HG03457 (cell line): ENCODE results near the gene OR4K2.
"Not testable (repeated sequence)": the region's sequence is repeated elsewhere in the genome, so short reads cannot be mapped to it uniquely, and the experiment has no call there.

Experiments used
- ATAC-seq: cut with Tn5 transposase; IDR thresholded peaks from one replicate; pipeline ENCODE4 v1.9.1; 2021; ENCODE audit warnings: moderate number of reproducible peaks; ENCODE audit not compliant: unreplicated experiment

Gene OR4K2, protein sequence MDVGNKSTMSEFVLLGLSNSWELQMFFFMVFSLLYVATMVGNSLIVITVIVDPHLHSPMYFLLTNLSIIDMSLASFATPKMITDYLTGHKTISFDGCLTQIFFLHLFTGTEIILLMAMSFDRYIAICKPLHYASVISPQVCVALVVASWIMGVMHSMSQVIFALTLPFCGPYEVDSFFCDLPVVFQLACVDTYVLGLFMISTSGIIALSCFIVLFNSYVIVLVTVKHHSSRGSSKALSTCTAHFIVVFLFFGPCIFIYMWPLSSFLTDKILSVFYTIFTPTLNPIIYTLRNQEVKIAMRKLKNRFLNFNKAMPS

DNA sequence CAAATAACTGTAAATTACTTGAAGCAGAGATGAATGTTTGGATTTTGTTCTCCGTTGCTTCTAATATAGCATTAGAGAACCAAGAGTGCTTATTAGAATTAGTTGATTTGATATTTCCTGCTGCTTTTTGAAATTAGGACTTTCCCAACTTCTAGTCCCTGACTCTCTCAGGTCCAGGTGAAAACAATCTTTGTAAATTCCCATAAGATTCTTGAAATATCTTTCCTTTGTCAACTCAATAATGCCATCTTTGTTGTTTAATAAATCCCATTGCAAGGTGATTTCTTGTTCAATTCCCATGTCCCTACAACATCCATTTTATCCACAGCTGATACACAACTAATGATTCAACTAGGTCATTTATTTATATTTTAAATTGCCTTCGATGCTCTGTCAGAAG lies at the start of gene OR4K2:
Gene OR4K2 (plus strand): TSS at position 301 of the 400 bp plus-strand sequence. CDS start 1,126 bp downstream, outside the sequence.
- no peak for ATAC-seq

DNA sequence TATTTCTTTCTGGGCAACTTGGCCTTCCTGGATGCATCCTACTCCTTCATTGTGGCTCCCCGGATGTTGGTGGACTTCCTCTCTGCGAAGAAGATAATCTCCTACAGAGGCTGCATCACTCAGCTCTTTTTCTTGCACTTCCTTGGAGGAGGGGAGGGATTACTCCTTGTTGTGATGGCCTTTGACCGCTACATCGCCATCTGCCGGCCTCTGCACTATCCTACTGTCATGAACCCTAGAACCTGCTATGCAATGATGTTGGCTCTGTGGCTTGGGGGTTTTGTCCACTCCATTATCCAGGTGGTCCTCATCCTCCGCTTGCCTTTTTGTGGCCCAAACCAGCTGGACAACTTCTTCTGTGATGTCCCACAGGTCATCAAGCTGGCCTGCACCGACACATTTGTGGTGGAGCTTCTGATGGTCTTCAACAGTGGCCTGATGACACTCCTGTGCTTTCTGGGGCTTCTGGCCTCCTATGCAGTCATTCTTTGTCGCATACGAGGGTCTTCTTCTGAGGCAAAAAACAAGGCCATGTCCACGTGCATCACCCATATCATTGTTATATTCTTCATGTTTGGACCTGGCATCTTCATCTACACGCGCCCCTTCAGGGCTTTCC lies 47.2 kb upstream of the OR4K2 start:
- not testable (repeated sequence) for ATAC-seq

DNA sequence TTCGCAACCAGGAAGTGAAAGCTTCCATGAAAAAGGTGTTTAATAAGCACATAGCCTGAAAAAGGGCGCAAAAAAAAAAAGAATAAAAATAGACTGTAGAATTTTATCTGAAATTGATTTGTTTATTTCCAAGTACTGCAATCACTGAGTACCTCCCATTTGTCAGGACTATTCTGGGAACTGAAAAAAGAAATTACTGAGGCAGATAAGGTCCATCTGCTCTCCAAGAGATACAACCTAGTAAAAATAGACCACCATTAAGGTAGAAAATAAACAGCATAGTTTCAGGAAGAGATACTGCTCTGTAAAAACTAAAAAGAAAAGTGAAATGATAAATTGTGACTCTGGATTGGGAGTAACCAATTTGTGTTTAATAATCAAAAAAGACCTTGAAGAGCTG lies 46.6 kb upstream of the OR4K2 start:
- ATAC-seq = no peak

DNA sequence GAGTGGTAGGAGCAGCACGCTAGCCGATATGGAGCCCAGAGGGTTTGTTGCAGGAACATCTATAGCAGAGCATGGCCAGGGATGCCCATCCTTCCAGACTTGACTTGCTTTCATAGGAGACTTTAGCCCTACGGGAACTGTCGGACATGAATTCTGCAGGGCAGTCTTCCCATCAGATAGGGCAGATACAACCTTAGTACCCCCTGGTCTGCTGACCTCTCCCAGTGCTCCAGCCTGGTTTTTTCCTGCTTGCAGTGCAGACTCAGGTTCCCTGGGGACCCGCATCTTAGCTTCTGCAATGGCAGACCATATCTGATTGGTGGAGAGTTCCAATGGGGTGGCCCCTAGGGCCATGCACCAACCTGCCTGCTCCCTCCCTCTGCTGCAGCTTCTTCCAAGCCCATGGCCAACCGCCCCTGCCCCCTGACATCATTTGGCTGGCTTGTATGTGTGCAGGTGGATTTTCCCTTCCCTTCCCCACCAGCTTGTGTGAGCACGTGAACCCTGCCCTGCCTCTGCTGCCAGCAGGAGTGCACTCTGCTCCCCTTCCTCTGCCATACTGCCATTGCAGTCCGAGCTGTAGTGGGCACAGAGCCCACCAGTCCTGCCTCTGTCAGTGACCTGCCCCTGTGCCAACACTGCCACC lies 40.6 kb upstream of the OR4K2 start:
- not testable (repeated sequence) for ATAC-seq

DNA sequence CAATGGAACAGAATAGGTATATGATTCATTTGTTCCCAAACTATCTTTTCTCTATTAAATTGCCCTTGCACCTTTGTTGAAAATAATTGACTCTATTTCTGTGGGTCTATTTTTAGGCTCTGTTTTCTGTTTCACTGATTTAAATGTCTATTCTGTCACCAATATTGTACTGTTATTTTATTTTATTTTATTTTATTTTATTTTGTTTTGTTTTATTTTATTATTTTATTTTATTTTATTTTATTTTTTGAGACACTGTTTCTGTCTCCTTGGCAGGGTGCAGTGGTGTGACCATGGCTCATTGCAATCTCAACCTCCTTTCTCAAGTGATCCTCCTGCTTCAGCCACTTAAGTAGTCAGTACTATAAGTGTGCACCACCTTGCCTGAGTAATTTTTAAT lies 36.5 kb upstream of the OR4K2 start:
- ATAC-seq = no peak

DNA sequence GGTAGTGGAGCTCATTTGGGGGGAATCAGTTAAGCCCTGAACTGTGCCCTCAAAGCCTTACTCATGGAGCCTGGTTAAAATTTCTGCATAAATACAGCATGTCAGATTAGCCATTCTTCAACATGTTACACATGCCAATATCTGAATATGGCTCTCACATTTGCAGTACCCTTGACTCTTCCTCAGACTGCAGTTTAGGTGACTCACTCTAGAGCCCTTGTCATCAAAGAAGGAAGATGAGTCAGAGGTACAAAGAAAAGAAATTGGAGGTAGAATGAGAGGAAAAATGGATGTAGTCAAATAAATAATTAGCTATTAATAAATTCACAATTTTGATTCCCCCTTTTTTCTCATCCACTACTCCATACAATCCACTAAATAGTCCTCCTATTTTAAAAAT lies 23.6 kb upstream of the OR4K2 start:
- ATAC-seq = no peak

DNA sequence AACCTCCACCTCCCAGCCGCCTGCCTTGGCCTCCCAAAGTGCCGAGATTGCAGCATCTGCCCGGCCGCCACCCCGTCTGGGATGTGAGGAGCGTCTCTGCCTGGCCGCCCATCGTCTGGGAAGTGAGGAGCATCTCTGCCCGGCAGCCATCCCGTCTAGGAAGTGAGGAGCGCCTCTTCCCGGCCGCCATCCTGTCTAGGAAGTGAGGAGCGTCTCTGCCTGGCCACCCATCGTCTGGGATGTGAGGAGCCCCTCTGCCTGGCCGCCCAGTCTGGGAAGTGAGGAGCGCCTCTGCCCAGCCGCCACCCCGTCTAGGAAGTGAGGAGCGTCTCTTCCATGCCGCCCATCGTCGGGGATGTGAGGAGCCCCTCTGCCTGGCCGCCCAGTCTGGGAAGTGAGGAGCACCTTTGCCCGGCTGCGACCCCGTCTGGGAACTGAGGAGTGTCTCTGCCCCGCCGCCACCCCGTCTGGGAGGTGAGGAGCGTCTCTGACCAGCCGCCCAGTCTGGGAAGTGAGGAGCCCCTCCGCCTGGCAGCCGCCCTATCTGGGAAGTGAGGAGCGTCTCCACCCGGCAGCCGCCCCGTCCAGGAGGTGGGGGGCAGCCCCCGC lies 8.8 kb upstream of the OR4K2 start:
- ATAC-seq = not testable (repeated sequence)

DNA sequence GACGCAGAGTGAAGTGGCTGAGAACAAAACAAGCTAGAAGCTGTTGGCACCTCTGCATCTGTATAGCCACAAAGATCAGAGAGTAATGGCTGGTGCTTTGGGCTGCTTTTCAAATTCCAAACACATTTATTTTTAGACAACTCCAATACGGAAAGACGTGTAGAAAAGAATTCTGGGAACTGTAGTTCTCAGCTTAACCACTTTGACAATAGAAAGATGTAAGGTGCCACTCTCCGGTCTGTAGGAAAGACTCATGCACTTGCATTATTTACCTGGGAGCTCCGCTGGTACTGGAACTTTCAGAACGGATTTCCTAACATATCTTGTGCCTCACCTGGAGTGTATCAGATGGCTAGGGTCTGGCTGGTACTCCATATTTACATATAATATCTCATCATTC lies 1.8 kb upstream of the OR4K2 start:
- ATAC-seq = no peak

DNA sequence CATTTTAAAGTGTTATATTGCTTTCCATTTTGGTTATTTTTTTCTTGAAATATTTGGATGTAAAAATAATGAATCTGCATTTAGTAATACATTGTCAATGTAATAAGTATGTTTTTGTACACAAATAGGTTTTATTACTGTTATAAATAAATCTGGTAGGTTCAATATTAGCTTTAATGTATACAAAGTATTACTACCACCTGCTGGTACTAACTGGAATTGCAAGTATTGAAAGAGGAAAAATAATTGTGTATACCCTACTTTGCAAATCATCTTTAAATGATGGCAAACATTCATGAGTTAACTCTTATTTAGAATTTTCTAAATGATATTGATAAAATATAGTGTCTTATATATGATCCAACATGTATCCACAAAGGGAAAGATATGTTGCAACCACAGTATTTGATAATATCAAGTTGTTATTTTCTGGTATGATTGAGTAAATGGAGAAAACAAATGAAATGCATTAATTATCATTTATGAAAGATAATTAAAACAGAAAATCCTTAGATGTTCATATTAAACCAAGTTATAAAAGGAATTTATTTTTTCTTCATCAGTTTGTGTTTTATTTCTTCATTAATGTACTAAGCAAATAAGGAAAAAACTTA lies 3.2 kb downstream of the OR4K2 start:
- no peak for ATAC-seq

DNA sequence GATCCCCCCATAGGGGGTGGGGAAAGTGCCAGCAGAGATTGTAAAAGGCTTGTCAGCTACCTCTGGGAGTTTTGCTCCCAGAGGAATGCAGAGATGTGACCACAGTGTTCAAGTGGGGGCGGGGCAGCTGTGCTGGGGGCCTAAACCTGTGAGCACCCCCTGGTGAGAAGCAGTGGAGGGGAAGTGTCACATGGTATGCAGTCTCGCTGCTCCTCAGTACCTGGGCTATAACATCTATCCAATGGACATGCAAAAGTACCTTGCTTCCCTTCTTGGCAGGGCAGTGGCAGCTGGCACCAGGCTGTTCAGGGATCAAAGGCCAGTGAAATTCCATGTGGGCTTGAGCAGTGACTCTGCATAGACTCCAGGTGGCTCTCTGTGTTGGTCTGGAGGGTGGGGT lies 20.3 kb downstream of the OR4K2 start:
- no peak for ATAC-seq

DNA sequence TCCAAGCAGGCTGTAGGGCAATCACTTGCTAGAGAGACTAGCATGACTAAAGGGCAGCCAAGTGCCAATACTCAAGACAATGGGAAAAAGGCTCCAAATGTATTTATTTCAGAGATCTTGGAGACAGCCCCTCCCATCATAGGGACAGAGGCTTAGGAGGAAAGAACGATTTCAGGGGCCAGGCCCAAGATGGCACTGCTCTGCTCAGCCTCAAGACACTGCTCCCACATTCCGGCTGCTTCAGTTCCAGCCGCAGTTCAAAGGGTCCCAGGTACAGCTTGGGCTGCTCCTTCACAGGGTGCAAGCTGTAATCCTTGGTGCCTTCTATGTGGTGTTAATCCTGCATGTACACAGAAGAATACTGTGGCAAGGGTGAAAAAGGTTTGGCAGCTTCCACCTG lies 26.1 kb downstream of the OR4K2 start:
- no peak for ATAC-seq

DNA sequence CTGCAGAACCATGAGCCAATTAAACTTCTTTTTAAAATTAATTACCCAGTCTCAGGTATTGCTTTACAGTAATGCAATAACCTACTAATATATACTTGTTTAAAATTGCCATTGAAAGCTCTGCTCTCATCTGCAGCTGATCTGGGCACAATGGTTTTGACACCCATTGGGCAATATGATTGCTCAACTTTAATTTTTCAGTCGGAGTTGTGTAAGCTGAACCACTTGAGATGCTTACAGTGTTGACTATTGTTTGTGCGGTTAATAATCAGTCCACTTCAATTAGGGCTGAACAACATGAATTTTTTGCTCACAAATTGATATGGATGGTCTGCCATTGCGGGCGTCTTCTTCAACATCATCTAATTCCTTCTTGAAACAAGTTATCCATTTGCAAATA lies 27.5 kb downstream of the OR4K2 start:
- no peak for ATAC-seq

DNA sequence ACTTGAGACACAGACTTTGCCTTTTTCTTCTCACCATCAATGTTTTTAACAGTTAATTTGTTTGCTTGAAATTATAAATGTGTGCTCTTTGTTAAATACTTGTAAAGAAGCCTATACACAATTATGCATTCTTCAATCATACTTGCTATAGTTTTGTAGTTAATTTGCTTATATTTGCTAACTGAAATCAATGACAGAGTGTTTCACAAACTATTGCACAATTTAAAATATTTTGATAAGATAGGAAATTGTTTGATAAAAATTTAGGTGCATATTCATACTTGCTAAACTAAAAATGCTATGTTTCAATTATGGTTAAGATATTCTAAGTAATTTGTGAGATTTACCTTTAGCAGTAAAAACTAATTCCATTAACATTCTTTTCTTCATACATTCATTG lies 31.7 kb downstream of the OR4K2 start:
- no peak for ATAC-seq

DNA sequence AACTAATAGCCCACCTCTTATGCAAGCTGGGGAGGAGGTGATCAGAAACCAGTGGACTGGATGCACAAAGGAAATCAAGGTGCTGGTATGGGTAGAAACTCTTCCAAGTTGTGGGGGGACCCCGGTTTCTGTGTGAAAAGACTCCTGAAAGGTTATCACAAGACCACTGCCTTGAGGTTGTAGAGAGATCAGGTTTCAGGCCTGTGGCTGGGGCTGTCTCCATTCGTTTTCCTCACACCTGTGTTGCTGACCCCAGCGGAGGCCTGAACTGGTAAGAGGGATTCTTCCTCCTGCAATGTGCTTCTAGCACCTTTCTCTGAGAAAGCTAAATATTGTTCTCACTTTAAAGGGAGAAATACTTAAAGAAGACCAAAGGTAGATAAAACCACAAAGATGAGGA lies 36.2 kb downstream of the OR4K2 start:
- ATAC-seq = no peak

DNA sequence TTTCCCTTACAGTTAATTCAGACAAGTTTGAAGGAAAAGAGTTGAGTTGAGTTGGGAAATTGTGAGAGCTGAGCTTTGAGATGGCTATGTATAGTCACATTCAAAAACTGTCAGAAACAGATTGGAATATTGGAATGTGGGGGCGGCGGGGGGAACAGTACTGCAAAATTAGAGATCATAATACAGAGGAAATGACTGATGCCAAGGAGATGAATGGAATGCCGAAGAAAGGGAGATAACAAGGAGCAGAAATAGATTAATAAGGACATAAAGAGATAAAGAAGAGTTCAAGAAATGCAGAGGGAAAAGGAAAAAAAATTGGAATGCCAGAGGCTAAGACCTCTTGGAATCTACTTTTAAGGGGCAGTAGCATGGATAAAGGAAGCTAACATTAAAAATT lies 42.3 kb downstream of the OR4K2 start:
- ATAC-seq = no peak

DNA sequence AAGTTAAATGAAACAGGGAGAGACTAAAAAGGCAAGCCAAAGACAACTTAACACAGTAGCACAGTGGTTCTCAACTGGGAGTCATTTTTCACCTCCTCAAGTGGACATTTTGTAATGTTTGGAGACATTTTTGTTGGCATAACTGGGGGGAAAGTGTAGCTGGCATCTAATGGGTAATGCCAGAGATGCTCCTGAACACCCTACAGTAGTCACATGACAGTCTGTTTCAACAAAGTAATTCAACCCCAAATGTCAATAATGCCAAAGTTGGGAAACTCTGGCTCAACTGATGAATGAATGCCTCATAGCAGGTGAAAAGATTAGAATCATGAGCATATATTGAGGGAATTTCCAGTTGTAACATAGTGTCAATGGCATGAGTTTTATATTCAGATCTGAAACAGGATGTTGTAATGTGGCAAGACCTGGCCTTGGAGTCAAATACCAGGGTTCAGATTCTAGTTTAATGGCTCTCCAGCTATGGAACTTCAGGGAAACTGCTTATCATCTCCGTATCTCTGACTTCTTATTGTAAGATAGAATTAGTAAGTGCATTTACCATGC lies 43.1 kb downstream of the OR4K2 start:
- ATAC-seq = no peak

DNA sequence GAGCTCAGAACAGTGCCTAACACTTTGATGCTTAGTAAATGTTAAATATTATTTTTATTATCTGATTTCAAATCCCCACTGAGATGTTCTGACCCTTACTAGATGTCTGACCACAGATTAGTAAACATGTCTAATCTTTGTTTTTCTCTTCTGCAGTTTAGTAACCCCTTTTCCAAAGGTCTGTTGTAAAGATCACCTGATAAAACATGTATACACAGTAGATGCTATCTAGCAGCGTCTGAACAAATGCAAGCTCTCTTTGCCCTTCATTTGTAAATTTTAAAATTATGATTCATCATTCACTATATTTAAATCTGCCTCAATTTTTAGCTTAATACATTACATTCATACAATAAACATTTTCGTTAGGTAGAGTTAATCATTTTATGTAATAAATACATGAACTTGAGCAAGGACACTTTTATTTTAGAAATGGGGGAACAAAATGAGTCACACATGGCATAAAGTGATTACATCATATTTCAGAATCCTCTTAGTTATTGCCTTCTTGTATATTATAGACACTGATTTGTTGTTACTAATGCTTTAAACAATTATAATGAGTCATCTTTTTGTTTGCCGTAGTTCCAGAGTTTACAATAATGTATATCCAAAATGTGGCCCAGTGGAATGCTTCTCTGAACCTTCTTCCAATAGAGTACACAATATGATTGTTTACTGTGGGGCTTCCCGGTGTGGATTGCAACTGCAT lies 43.8 kb downstream of the OR4K2 start:
- ATAC-seq = no peak

DNA sequence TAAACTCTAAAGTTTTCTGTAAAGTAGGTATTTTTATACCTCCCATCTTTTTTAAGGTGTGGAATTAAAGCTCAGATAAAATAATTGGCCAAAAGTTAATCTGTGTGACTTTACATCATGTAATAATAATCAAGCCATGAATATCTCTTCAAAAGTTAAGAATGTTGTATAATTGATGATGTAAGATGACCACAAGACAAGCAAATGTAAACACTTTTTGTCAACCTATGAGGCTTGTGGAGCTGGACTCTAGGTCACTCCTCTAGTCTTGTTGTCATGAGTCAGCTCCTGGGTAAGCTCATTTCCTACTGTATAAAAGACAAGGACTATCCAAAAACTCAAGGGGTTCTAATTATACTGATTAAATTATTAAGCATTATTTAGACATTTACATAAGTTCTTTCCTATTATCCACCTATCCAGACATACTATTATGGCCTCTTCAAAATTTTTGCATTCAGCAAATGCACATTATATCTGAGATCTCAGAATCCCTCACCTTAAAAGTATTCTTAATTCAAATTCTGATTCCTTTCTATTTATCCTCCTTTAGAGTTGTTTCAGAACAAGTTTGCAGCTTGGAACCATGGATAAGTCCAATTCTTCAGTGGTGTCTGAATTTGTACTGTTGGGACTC lies 45.2 kb downstream of the OR4K2 start, which contains the start of gene OR4K5:
Gene OR4K5 (plus strand): TSS at position 587 of the 637 bp plus-strand sequence. CDS start 0 bp downstream, at position 587.
- ATAC-seq = no peak

DNA sequence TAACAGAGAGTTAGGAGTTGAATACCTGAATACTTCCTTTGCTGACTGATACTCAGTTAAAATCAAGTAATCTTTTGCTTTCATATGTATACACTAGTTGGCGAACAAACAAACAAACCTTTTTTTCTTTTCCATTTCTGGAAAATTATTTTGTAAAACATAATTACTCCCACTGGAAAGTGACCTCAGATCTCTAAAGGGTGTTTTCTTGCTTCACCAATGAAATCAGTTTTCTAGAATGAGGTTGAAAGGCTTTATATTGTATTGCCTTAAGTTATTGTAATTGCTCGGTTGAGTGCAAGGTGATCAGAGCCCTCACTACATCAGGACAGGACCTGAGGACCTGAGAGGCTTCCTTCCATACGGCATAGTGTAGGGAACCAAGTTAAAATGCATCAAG lies 55.7 kb downstream of the OR4K2 start, which contains the start of gene OR4K1:
Gene OR4K1 (plus strand): TSS at position 301 of the 400 bp plus-strand sequence. CDS start 4,750 bp downstream, outside the sequence.
- no peak for ATAC-seq
